Measurements from ENCODE around the gene TAMALIN.

The TAMALIN gene

DNA sequence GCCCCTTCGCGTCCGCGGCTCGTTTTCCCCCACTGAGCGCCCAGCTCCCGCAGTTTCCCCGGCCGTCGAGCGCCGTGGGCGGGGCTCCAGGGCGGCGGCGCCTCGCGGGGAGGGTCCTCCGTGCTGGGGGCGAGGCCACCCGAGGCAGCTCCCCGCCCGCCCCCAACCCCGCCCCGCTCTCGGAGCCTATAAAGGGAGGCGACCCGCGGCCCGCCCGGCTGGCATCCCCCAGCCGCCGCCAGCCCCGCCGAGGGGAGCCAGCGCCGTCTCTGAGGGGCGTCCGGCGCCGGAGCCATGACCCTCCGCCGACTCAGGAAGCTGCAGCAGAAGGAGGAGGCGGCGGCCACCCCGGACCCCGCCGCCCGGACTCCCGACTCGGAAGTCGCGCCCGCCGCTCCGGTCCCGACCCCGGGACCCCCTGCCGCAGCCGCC is at the start of gene TAMALIN:
Gene TAMALIN (plus strand): TSS at position 221 of the 432 bp plus-strand sequence. CDS start 74 bp downstream, at position 295.
- H3K4me1 ChIP-seq (ENCODE audit: insufficient read depth, low read length): peaks cover 18% of the 10 kb centered on the region
- no peak within 1 kb of the TSS for H3K4me3 ChIP-seq (ENCODE audit: low read length)
- peaks cover 12% of the 10 kb centered on the region for H3K36me3 ChIP-seq (ENCODE audit: insufficient read depth, low read length)
- no peak within 1 kb of the TSS for H2AFZ ChIP-seq (ENCODE audit: low read depth, low read length)
- peaks cover 4% of the 10 kb centered on the region for H3K9me3 ChIP-seq (ENCODE audit: low read length)
- H3K27me3 ChIP-seq (ENCODE audit: insufficient read depth, low read length): no peaks in the 10 kb centered on the region

DNA sequence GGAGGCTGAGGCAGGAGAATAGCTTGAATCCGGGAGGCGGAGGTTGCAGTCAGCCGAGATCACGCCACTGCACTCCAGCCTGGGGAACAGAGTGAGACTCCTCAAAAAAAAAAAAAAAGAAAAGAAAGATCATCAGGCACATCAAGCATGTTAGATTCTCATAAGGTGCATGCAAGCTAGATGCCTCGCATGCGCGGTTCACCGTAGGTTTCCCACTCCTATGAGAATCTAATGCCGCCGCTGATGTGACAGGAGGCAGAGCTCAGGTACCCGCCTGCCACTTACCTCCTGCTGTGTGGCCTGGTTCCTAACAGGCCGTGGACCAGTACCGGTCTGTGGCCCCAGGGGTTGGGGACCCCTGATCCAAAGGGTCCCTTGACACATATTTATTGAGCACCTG is 48.2 kb upstream of the TAMALIN start:
- H3K4me3 ChIP-seq (ENCODE audit: low read length): no peak overlapping the region
- H3K4me1 ChIP-seq (ENCODE audit: insufficient read depth, low read length): peaks cover 19% of the 10 kb centered on the region
- no peaks in the 10 kb centered on the region for H3K27me3 ChIP-seq (ENCODE audit: insufficient read depth, low read length)
- H2AFZ ChIP-seq (ENCODE audit: low read depth, low read length): no peak overlapping the region
- peaks cover 40% of the 10 kb centered on the region for H3K36me3 ChIP-seq (ENCODE audit: insufficient read depth, low read length)
- H3K9me3 ChIP-seq (ENCODE audit: low read length): no peaks in the 10 kb centered on the region

DNA sequence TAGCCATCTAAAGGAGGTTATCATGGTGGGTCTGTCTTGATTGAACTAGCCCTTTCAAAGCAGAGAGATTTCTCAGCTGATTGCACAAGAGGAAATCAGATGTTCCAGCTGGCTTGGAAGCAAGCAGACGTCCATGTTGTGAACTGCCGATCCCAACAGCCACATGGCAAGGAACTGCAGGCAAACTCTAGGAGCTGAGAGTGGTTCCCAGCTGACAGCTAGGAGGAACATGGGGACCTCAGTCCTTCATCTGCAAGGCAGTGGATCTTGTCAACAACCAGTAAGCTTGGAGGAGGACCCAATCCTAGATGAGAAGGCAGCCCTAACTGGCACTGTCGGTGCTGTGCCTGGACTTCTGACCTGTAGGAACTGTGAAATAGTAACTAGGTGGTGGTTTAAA is 47.5 kb upstream of the TAMALIN start:
- peaks cover 12% of the 10 kb centered on the region for H3K4me1 ChIP-seq (ENCODE audit: insufficient read depth, low read length)
- H3K4me3 ChIP-seq (ENCODE audit: low read length): no peak overlapping the region
- H3K27me3 ChIP-seq (ENCODE audit: insufficient read depth, low read length): no peaks in the 10 kb centered on the region
- H2AFZ ChIP-seq (ENCODE audit: low read depth, low read length): no peak overlapping the region
- peaks cover 3% of the 10 kb centered on the region for H3K9me3 ChIP-seq (ENCODE audit: low read length)
- peaks cover 40% of the 10 kb centered on the region for H3K36me3 ChIP-seq (ENCODE audit: insufficient read depth, low read length)

DNA sequence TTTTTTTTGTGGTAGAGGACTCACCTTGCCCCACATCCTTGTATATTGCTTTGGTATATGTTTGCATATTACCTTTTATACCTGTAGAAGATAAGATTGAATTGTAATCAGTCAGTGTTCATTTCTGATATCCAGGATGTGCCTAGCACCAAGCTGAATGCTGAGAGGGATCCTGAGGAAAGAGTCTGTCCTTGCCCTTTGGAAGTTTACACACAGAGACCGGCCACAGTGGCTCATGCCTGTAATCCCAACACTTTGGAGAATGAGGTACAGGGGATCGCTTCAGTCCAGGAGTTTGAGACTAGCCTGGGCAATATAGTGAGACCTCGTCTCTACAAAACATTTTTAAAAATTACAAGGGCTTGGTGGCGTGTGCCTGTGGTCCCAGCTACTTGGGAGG is 46.8 kb upstream of the TAMALIN start:
- H3K4me1 ChIP-seq (ENCODE audit: insufficient read depth, low read length): peaks cover 5% of the 10 kb centered on the region
- H3K36me3 ChIP-seq (ENCODE audit: insufficient read depth, low read length): peaks cover 40% of the 10 kb centered on the region
- H3K9me3 ChIP-seq (ENCODE audit: low read length): peaks cover 3% of the 10 kb centered on the region
- H3K27me3 ChIP-seq (ENCODE audit: insufficient read depth, low read length): no peaks in the 10 kb centered on the region
- no peak overlapping the region for H2AFZ ChIP-seq (ENCODE audit: low read depth, low read length)
- H3K4me3 ChIP-seq (ENCODE audit: low read length): no peak overlapping the region

DNA sequence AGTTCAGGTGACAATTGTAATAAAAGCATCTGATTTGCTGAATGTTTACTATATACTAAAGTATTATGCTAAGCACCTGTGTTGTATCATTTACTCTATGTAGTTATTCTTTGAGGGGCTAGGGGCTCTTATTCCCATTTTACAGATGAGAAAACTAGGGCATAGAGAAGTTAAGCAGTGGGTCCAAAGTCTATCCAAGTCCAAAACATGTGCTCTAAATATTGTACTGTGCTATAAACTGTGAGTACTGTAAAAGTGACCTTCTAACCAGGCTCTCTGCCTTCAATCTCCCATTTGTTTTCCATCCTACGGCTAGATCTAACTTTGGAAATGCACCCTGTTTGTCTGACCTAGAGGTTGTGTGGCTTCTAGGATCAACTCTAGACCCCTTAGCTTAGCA is 46.3 kb upstream of the TAMALIN start:
- no peaks in the 10 kb centered on the region for H3K27me3 ChIP-seq (ENCODE audit: insufficient read depth, low read length)
- no peak overlapping the region for H3K4me3 ChIP-seq (ENCODE audit: low read length)
- H2AFZ ChIP-seq (ENCODE audit: low read depth, low read length): no peak overlapping the region
- H3K4me1 ChIP-seq (ENCODE audit: insufficient read depth, low read length): no peaks in the 10 kb centered on the region
- H3K9me3 ChIP-seq (ENCODE audit: low read length): peaks cover 3% of the 10 kb centered on the region
- H3K36me3 ChIP-seq (ENCODE audit: insufficient read depth, low read length): peaks cover 40% of the 10 kb centered on the region

DNA sequence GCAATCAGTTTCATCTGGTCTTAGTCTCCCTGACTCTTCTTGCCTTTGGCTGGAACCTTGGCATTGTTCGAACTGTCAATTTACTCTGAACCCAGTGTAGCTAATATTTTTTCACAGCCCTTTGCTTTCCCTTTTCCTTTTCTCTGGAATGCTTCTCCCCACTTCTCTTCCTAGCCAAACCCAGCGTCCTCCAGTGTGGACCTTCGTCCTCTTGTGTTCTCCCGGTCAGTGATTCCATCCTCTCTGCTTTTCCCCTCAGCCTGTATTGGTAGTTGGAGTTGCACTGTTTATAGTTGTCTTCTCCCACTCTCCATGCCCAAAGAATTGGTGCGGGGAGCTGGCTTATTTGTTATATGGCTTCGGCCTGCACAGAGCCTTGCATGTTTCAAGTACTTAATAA is 45.9 kb upstream of the TAMALIN start:
- no peak overlapping the region for H2AFZ ChIP-seq (ENCODE audit: low read depth, low read length)

DNA sequence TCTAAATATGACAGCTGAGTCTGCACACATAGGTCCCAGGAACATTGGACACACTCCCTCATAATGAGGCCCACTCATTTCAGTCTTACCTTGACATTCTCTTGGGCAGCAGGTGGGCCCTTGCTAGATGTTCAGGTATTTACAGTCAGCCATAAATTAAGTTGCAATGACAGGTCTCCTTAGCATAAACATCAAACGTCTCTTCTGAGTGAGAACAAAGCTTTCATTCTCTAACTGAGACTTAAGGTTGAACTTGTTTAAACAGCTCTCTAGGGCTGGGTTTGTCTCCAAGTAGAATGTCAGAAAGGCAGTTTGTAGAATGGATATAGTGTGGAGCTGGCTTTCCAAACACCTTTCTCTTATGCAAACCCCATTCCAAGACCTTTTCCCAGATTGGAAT is 44.9 kb upstream of the TAMALIN start:
- Histone ChIP-seq H3K27me3 (ENCODE audit: insufficient read depth, low read length) (no peaks in the 10 kb centered on the region), H3K9me3 (ENCODE audit: low read length) (peaks cover 3% of the 10 kb centered on the region), H3K4me3 (ENCODE audit: low read length) (no peak overlapping the region), H3K36me3 (ENCODE audit: insufficient read depth, low read length) (peaks cover 49% of the 10 kb centered on the region), H2AFZ (ENCODE audit: low read depth, low read length) (no peak overlapping the region), H3K4me1 (ENCODE audit: insufficient read depth, low read length) (no peaks in the 10 kb centered on the region)

More for the DNA sequence above, 45.9 kb upstream of the TAMALIN start:
- H3K4me1 ChIP-seq (ENCODE audit: insufficient read depth, low read length): no peaks in the 10 kb centered on the region
- H3K4me3 ChIP-seq (ENCODE audit: low read length): no peak overlapping the region
- no peaks in the 10 kb centered on the region for H3K27me3 ChIP-seq (ENCODE audit: insufficient read depth, low read length)
- peaks cover 3% of the 10 kb centered on the region for H3K9me3 ChIP-seq (ENCODE audit: low read length)
- H3K36me3 ChIP-seq (ENCODE audit: insufficient read depth, low read length): peaks cover 41% of the 10 kb centered on the region

DNA sequence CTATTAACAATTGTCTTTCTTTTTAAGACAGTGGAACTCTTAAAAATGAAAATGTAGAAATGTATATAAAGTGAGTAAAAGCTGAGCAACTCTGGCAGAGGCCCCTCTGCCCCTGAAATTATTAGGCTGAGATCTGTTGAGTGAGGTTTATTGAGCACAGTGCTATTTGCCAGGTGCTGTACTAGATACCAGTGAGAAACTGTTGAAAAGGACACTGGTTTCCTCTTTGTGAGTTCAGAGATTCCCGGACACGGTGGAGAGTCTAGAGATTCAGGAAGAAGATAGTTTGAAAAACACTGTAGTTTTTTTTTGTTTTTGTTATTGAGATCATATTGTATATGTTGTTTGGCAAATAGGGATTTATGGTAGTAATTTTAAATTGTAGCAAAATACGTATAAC is 44.0 kb upstream of the TAMALIN start:
- Histone ChIP-seq H2AFZ (ENCODE audit: low read depth, low read length) (no peak overlapping the region), H3K4me1 (ENCODE audit: insufficient read depth, low read length) (no peaks in the 10 kb centered on the region), H3K27me3 (ENCODE audit: insufficient read depth, low read length) (no peaks in the 10 kb centered on the region), H3K4me3 (ENCODE audit: low read length) (no peak overlapping the region), H3K9me3 (ENCODE audit: low read length) (peaks cover 3% of the 10 kb centered on the region), H3K36me3 (ENCODE audit: insufficient read depth, low read length) (peaks cover 43% of the 10 kb centered on the region)

DNA sequence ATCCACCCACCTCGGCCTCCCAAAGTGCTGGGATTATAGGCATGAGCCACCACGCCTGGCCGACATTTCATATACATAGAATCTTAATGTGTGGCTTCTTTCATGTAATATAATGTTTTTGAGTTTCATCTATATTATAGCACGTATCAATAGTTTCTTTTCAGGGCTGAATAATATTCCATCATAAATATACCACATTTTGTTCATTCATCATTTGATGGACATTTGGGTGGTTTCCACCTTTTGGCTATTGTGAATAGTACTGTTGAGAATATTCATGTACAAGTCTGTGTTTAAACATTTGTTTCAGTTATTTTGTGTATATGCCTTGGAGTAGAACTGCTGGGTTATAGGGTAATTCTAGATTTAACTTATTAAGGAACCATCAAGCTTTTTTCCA is 43.3 kb upstream of the TAMALIN start:
- peaks cover 45% of the 10 kb centered on the region for H3K36me3 ChIP-seq (ENCODE audit: insufficient read depth, low read length)

DNA sequence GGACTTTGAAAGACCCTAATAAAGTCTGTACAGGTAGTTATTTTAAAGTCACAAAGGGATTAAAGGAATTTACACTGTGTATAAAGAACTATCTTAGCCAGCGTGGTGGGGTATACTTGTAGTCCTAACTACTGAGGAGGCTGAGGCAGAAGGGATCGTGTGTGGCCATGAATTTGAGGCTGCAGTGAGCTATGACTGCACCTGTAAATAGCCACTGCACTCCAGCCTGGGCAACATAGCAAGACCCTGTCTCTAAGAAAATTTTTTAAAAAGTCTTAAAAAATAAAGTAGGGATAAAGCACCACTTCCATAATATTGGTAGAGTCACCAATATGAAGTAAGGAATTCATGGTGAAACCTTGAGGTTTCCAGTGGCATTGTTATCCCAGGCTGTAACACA is 37.1 kb upstream of the TAMALIN start:
- Histone ChIP-seq H3K36me3 (ENCODE audit: insufficient read depth, low read length) (peaks cover 24% of the 10 kb centered on the region), H3K4me1 (ENCODE audit: insufficient read depth, low read length) (no peaks in the 10 kb centered on the region), H3K4me3 (ENCODE audit: low read length) (no peak overlapping the region), H3K27me3 (ENCODE audit: insufficient read depth, low read length) (no peaks in the 10 kb centered on the region), H3K9me3 (ENCODE audit: low read length) (no peaks in the 10 kb centered on the region), H2AFZ (ENCODE audit: low read depth, low read length) (no peak overlapping the region)

More for the DNA sequence above, 43.3 kb upstream of the TAMALIN start:
- H3K4me3 ChIP-seq (ENCODE audit: low read length): no peak overlapping the region
- H2AFZ ChIP-seq (ENCODE audit: low read depth, low read length): no peak overlapping the region
- H3K27me3 ChIP-seq (ENCODE audit: insufficient read depth, low read length): no peaks in the 10 kb centered on the region
- H3K9me3 ChIP-seq (ENCODE audit: low read length): peaks cover 3% of the 10 kb centered on the region
- no peaks in the 10 kb centered on the region for H3K4me1 ChIP-seq (ENCODE audit: insufficient read depth, low read length)

DNA sequence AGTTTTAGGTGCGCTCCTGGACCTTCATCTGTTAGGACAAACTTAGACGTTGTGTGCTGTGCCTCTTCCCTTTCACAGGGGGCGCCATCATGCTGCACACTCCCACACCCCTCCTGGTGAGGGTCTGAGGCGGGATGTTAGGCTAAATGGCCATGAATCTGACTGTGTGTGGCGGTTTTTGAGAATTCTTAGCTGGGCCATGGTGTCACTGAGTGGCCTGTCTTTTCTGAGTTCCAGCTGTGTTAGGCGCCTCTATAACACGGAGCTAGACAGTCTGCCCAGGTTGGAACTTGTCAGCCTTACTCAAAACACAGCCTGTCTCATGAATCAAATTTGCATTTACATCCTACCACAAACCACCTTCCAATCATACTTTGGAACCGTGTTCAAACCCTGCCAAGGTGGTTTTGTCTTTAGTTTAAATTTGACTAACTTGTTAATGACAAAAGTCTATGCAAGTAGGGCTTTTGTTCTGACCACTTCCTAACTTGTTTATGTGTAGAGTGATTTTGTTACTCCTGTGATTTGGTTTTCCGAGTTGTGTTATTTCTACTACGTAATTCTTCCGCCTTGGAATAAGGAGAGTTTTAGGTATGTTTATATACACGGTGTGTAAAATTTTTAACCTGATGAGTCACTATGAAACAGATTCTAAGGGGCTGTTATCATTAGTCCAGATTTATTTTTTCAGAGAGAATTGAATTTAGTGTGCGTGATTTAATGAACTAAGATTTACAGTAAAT is 35.7 kb upstream of the TAMALIN start:
- Histone ChIP-seq H3K4me3 (ENCODE audit: low read length) (no peak overlapping the region), H3K36me3 (ENCODE audit: insufficient read depth, low read length) (peaks cover 32% of the 10 kb centered on the region), H3K9me3 (ENCODE audit: low read length) (no peaks in the 10 kb centered on the region), H3K27me3 (ENCODE audit: insufficient read depth, low read length) (no peaks in the 10 kb centered on the region), H2AFZ (ENCODE audit: low read depth, low read length) (no peak overlapping the region), H3K4me1 (ENCODE audit: insufficient read depth, low read length) (no peaks in the 10 kb centered on the region)

DNA sequence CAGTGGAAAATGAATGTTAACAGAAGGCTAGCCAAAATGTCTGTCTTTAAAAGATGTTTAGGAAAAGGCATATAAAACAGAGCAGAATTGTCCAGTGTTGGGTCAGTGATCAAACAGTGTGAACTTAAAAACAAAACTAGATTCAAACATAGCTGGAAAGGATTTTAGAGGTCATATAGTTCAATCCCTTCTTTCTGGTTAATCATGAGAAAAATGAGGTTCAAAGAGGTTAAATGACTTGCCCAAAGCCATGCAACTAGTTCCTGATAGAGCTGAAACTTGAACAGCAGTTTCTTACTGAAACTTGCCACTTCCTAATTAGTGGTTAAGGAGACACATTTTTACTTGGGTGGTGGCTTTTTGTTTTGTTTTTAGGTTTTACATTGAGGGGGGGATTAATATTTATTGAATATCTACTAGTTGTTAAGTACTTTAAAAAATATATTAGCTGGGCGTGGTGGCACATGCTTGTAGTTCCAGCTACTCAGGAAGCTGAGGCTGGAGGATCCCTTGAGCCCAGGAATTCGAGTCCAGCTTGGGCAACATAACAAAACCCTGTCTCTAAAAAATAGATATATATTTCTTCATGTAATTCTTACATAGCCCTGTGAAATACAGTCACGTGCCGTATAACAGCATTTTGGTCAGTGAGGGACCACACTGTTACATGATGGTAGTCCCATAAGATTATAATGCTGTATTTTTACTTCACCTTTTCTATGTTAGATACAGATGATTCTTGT is 34.9 kb upstream of the TAMALIN start:
- no peak overlapping the region for H3K4me3 ChIP-seq (ENCODE audit: low read length)
- peaks cover 34% of the 10 kb centered on the region for H3K36me3 ChIP-seq (ENCODE audit: insufficient read depth, low read length)
- no peak overlapping the region for H2AFZ ChIP-seq (ENCODE audit: low read depth, low read length)
- H3K9me3 ChIP-seq (ENCODE audit: low read length): no peaks in the 10 kb centered on the region
- no peaks in the 10 kb centered on the region for H3K4me1 ChIP-seq (ENCODE audit: insufficient read depth, low read length)
- H3K27me3 ChIP-seq (ENCODE audit: insufficient read depth, low read length): no peaks in the 10 kb centered on the region

DNA sequence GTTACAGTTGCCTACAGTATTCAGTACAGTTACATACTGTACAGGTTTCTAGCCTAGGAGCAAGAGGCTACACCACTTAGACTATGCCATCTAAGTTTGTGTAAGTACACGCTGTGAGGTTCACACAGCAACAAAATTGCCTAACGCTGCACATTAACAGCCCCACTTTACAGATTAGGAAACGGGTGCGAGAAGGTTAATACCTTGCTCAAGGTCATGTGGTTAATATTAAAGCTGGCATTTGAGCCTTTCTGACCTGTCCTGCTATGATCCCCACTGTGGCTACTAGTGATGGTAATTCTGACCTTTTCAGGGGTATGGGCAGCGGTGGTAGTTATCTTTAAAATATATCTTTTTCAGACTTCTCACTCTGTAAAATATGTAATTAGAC is 34.3 kb upstream of the TAMALIN start:
- no peaks in the 10 kb centered on the region for H3K4me1 ChIP-seq (ENCODE audit: insufficient read depth, low read length)
- H3K4me3 ChIP-seq (ENCODE audit: low read length): no peak overlapping the region

More for the DNA sequence above, 34.3 kb upstream of the TAMALIN start:
- peaks cover 39% of the 10 kb centered on the region for H3K36me3 ChIP-seq (ENCODE audit: insufficient read depth, low read length)
- no peaks in the 10 kb centered on the region for H3K9me3 ChIP-seq (ENCODE audit: low read length)
- no peaks in the 10 kb centered on the region for H3K27me3 ChIP-seq (ENCODE audit: insufficient read depth, low read length)
- H2AFZ ChIP-seq (ENCODE audit: low read depth, low read length): no peak overlapping the region

All from neuron (in vitro differentiated cells).